Ishikawa (cell line): ENCODE data around the gene HIVEP1.

ENCODE experiments used
- EP300 ChIP-seq: IDR thresholded peaks from 2 replicates; pipeline ENCODE4 v1.6.1; 2012; ENCODE audit warnings: borderline replicate concordance
- TAF1 ChIP-seq: IDR thresholded peaks from 2 replicates; pipeline ENCODE4 v1.6.1; 2012; ENCODE audit warnings: low read depth, mild to moderate bottlenecking
- ZBTB7A ChIP-seq: IDR thresholded peaks from 2 replicates; pipeline ENCODE4 v1.6.1; 2012; ENCODE audit warnings: low read depth

GRCh38 chr6:12185081-12185673 lies 173.1 kb downstream of the HIVEP1 start:
- no peak for TF ChIP-seq EP300
- no peak for TF ChIP-seq TAF1
- no peak for TF ChIP-seq ZBTB7A
